Adipose tissue (tissue), 3 donors: ENCODE measurements around the gene MID1IP1. TPM values are rescaled to one million over a fixed set of nuclear protein-coding genes. Genes with fewer than 3 reads are reported as not detected.
A peak's percentile ranks its signal among the peaks of the same experiment; 100 is the strongest.

Source experiments
- H3K27ac ChIP-seq: one replicate; pipeline ENCODE4 v1.5.1; 2013; ENCODE audit warnings: low read depth, low read length
- WGBS, 3 donors: extraction: QIAGEN DNeasy Blood & Tissue Kit; methylation state at CpG; one replicate each; pipeline ENCODE4 v1.1.7; 2013; 5-methylcytosine and 5-hydroxymethylcytosine counted together
- polyA plus RNA-seq, 3 donors: library from polyadenylated mRNA; stranded (reverse); fragments of 200-250 nt; gene quantifications; one replicate each; pipeline ENCODE4 v1.2.3, GENCODE V29; 2013
- donor health status: healthy with polysubstance abuse.
- donor health status: Bipolar disorder and iron deficiency.
- donor health status: healthy.

MID1IP1 gene, protein sequence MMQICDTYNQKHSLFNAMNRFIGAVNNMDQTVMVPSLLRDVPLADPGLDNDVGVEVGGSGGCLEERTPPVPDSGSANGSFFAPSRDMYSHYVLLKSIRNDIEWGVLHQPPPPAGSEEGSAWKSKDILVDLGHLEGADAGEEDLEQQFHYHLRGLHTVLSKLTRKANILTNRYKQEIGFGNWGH
- 100 to 1,000 TPM in 1 of 3 donors, 10 to 100 TPM in 2; 63.9 to 152 (median 93.4) TPM for polyA plus RNA-seq

DNA sequence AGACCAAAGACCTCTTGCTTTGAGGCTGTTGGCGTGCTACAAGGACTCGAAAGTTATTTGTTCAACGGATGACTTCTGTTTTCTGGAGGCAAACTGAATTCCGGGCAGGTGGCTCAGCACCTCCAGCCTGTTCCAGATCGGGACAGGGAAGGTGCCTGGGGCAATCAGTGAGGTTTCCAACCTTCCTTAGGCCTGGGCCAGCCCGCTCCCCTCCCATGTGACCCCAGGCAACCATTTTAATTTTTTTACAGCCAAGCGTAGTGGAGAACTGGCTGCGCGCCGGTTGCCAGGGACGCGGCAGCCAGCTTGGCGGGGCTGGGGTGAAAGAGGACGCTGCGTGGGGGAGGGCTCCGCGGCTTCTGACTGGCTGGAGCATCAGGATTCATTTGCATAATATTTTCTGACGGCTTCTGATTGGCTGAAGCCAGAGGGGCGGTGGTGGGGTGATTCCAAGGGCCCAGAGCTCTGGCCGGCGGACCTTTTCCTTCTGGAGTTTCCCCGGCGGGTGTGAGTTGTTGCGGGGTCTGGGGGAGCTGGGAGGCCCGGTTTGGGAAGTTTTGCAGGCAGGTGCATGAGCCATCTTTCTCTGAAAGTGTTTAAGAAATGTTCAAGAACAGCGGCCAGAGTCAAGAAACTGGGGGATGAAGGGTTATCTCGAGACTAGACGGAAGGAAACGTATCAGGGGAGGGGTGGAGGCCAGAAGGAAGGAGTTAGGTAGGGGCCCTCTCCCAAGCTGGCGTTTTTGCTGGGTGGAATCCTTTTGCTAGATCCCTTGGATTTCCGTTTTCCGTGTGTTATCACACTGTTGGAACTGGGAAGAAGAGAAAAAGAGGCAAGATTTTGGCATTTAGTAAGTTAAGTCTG lies at the start of gene MID1IP1:
TSS of gene MID1IP1 (plus strand) at position 479 of the 865 bp plus-strand sequence. CDS start 3,488 bp downstream, outside the sequence.
- WGBS, 3 donors, result 1 to 26% (median 7%) methylated on average over 26 to 32 of the region's 32 CpGs
- no peak within 1 kb of the TSS for H3K27ac ChIP-seq

DNA sequence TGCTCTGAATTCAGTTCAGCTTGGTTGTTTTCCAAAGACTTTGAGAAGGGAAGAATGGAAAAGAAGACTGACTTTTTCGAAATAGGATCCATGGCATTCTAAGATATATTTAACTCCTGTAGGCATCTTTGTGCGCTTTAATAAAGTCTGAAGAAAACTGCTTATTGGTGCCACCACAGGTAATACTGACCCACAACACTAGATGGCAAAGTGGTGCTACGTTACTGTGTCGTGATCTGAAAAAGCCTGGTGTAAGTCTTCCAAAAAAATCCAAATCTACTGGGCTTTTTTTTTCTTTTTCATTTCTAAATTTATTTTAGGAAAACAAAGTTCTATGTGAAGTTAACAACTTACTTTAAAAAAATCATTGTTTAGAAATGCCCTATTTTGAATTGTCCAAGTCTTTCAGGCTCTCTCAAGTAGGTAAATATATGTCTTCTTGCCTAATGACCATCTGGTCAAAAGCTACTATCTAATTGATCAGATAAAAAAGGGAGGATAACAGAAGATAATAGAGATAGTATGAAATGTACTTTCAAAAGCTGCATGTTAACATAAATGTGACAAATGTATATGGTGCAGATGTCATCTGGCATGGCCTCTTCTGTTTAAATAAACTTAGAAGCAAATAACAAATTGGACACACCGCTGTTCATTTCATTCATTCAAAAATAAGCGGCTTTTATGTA lies 47.0 kb upstream of the MID1IP1 start:
- 21 to 37% (median 31%) methylated on average over 6 of the region's 6 CpGs for WGBS, 3 donors
- no peak overlapping the region for H3K27ac ChIP-seq

DNA sequence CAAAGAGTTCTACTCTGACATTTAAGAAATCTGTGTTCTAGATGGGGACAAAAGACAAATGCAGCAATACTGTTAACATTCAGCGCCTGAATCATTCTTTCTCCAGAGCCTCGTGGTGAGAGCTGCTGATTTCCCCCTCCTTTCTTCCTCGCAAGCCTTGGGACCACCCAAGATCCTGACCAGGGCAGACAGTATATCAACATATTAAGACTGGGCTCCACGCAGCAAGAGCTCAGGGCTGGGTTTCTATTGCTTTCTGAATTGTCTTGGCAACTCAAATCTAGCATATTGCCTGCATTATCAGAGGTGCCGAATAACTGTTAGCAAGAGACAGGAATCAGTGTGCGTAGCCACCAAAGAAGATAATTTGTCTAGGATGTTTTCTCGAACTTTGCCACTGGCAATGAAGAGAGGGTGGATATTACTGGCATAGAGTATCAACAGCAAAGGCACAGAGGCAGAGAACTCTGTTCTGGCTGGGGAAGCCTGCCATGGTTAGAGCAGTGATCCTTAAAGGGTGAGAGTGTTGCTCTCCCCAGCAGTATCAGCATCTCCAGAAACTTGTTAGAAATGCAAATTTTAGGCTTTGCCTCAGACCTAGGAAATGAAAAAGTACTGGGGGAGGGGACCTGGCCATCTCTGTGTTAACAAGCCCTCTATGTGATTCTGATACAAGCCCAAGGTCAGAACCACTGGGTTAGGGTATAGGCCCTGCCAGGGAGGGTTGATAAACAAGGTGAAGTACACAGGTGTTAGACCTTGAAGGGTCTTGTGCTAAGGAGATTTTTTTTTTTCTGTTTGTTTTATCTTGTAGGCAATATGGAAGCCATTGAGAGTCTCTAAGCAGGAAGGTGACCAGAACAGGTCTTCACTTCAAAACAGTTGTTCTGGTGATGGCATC lies 46.2 kb upstream of the MID1IP1 start:
- WGBS, 3 donors, result 59 to 82% (median 65%) methylated on average over 7 of the region's 7 CpGs
- no peak overlapping the region for H3K27ac ChIP-seq

DNA sequence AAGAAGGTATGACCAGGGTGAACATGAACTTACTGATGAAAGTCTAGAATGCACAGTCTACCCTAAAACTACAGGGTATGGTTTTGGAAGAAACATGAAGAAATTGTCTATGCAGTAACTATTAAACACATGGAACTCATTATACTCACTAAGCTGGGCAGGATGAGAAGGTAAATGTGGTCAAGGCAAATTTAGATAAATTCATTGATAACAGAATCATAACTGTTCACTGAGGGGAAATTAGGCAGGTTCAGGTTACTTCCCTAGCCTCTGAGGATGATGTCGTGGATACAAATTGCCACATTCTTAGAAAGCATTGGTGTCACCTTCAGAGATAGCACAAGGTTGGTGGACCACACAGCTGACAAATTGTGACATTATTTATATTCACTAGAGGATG lies 40.4 kb upstream of the MID1IP1 start:
- 46 to 91% (median 78%) methylated on average over 1 of the region's 1 CpG for WGBS, 3 donors
- no peak overlapping the region for H3K27ac ChIP-seq

DNA sequence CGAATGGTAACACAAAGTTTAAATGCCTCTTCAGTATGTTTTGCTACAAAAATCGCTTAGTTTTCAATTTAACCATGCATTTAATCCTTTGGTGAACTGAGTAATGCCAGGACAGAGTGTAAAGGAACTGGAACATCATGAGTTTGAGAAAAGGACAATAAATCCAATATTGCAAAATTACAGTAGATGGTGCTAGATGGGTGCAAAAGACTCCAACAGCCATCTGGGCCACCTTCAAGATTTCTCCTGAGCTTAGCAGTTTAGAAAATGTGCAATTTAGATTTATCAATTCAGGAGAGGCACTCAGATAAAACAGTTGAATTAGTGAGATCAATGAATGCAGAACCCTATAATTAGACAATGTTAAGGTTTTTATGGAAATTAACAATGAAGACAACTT lies 33.2 kb upstream of the MID1IP1 start:
- 43 to 64% (median 51%) methylated on average over 2 of the region's 2 CpGs for WGBS, 3 donors

DNA sequence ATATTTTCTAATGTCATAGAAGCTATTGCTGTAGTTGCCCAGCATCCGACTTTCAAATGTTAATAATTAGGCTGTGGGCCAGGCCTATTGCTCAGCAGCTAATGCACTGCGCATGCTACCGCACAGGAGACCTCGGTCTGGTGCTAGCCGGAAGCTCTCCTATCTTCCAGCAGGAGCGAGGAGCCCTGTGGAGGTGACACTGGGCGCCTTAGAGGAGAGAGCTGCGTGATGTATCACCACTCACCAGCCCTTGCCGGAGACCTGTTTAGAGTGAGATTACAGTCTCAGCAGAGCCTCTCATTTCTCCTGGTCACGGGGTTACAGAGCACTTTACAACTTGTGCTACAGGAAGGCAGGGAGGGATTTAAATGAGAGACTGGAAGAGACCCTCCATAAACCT lies 31.1 kb upstream of the MID1IP1 start:
- H3K27ac ChIP-seq, result no peak overlapping the region
- 86 to 95% (median 93%) methylated on average over 10 of the region's 10 CpGs for WGBS, 3 donors

More for the DNA sequence above, 33.2 kb upstream of the MID1IP1 start:
- no peak overlapping the region for H3K27ac ChIP-seq

DNA sequence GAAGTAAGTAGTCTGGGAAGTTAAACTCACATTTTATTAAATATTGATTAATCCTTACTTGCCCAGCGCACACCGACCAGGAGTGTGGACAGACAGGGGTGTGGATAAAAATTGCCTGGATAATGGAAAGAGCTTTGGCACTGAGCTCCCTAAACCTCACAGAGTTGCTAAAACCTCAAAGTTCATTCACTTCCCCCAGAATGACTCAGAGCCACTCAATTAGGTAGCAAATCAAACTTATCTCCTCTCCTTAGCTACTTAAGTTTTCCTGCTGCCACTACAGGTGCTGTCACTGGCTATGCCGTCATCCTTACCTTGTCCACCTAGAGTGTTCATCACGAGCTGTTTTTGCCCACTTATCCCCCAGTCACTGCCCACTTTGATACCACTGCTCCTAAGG lies 27.0 kb upstream of the MID1IP1 start:
- no peak overlapping the region for H3K27ac ChIP-seq
- 66 to 70% (median 70%) methylated on average over 4 of the region's 4 CpGs for WGBS, 3 donors

DNA sequence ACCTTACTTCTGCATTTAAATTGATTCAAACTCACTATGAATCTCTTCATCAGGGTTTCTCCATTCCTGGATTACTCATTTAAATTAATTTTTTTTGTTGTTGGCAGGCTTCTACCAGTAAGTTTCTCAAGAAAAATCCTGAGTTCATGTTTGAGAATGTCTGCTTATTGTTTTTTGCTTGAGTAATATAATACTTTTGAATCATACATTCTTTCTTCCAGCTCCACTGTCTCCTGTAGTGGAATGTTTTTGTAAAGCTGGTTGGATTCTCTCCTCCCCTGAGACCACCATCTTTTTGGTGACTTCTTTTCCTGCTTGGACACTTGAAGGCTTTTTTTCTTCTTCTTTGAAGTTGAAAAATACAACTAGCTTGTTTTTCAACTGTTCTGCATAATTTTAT lies 4.3 kb upstream of the MID1IP1 start:
- no peak overlapping the region for H3K27ac ChIP-seq

DNA sequence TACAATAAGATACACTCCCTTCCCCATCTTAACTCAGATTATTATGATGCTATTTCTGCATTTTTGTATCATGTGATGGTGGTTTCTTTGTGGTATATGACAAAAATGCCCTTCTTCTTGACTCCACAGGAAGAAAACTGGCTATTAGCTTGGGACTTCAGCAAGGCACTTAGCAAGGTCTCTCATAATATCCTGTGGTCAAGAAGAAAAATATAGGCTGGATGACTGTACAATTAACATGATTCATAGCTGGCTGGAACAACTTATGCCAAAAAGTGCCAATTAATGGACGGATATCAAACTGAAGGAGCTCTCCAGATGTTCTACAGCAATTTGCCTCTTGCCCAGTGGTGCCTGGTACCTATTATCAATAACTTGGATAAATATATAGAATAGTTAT lies 2.3 kb upstream of the MID1IP1 start:
- no peak overlapping the region for H3K27ac ChIP-seq
- 68 to 95% (median 86%) methylated on average over 1 of the region's 1 CpG for WGBS, 3 donors

DNA sequence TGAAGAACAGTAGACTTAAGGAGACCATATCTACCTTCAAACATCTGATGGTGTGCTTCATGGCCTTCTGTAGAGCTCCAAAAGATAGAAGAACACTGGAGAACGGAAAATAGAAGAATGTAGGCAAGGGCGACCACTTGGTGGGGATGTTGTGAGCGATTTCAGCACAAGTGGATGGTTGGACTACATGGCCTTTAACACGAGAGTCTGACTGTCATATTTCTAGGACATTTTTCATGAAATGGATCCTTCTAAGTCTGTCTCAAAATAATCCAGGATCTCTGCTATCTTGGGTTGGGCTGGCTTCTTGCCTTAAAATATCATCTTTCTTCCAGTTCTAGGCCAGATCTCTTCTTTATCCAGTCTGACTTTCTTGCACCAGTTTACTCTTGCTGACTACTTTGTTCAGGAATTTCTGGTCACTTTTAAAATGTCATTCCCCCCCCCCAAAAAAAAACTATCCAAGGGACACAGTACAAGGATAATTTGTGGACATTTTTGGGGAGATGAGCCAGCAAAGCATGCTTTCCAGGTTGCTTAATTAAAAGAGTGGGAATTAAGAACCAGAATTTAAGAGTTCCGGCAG lies 1.2 kb upstream of the MID1IP1 start:
- WGBS, 3 donors, result 63 to 71% (median 66%) methylated on average over 5 of the region's 5 CpGs
- no peak overlapping the region for H3K27ac ChIP-seq

DNA sequence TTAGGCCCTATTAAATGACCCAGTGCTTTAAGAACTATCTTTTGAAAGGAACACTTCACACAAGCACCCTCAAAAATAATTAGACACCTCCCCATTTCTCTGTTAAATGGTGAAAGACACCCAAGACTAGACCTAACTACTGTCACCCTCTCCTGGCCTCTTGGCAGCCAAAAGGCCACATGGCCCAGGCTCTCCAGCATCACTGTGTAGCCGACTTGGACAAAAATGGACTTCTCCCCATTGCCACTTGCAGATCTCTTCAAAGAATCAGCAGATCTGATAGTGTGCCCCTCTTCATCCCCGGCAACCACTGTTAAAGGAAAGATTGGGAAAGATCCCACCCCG lies 2.0 kb downstream of the MID1IP1 start:
- 6 to 46% (median 27%) methylated on average over 3 of the region's 3 CpGs for WGBS, 3 donors
- no peak overlapping the region for H3K27ac ChIP-seq

DNA sequence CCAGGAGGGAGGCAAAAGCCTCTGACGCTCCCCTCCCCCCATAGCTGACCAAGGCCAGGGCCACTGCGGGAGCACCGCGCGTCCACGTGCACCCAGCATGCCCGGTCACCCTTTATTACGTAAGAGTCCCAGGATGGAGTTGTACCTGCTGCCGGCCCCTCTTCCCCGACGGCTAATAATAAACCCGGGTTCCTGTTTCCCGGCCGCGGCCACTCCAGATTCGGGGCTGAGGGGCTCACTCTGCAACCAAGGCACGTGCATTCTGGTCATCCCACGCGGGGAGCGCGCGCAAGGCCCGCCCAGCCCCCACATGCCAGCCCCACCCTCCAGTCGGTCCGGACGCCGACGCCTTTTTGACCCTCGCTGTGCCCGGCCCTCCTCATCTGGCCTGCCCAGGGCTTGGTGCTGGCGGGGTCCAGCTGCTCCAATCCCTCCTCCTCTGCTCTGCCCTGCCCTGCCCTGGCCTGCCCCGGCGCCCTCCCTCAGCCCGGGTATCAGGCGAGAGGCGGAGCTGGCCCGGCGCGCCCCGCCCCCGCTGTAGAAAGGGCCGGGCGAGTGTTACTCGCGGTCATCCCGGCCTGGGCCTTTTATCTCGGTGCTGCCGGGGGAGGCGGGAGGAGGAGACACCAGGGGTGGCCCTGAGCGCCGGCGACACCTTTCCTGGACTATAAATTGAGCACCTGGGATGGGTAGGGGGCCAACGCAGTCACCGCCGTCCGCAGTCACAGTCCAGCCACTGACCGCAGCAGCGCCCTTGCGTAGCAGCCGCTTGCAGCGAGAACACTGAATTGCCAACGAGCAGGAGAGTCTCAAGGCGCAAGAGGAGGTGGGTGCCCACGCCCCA lies 2.6 kb downstream of the MID1IP1 start:
- peak overlapping the region; percentile 72 for H3K27ac ChIP-seq
- 0 to 29% (median 1%) methylated on average over 43 to 64 of the region's 64 CpGs for WGBS, 3 donors

DNA sequence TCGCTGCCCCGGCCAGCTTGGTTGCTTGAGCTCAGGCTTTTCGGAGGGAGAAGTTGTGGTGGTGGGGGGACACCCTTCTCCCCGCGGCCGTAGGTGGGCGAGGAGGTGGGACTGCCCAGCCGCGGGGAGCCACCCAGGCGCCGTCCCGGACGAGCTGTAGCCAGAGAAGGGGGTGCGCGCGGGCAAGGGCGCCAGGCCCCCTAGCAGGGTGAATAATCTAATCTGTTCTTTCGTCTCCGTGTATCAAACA lies 3.1 kb downstream of the MID1IP1 start:
- 0 to 24% (median 0%) methylated on average over 3 to 19 of the region's 19 CpGs for WGBS, 3 donors
- peak overlapping the region; percentile 72 for H3K27ac ChIP-seq

DNA sequence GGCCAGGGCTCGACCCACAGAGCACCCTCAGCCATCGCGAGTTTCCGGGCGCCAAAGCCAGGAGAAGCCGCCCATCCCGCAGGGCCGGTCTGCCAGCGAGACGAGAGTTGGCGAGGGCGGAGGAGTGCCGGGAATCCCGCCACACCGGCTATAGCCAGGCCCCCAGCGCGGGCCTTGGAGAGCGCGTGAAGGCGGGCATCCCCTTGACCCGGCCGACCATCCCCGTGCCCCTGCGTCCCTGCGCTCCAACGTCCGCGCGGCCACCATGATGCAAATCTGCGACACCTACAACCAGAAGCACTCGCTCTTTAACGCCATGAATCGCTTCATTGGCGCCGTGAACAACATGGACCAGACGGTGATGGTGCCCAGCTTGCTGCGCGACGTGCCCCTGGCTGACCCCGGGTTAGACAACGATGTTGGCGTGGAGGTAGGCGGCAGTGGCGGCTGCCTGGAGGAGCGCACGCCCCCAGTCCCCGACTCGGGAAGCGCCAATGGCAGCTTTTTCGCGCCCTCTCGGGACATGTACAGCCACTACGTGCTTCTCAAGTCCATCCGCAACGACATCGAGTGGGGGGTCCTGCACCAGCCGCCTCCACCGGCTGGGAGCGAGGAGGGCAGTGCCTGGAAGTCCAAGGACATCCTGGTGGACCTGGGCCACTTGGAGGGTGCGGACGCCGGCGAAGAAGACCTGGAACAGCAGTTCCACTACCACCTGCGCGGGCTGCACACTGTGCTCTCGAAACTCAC lies 3.6 kb downstream of the MID1IP1 start:
- WGBS, 3 donors, result 0 to 31% (median 3%) methylated on average over 35 to 66 of the region's 66 CpGs
- peak overlapping the region; percentile 75 for H3K27ac ChIP-seq

DNA sequence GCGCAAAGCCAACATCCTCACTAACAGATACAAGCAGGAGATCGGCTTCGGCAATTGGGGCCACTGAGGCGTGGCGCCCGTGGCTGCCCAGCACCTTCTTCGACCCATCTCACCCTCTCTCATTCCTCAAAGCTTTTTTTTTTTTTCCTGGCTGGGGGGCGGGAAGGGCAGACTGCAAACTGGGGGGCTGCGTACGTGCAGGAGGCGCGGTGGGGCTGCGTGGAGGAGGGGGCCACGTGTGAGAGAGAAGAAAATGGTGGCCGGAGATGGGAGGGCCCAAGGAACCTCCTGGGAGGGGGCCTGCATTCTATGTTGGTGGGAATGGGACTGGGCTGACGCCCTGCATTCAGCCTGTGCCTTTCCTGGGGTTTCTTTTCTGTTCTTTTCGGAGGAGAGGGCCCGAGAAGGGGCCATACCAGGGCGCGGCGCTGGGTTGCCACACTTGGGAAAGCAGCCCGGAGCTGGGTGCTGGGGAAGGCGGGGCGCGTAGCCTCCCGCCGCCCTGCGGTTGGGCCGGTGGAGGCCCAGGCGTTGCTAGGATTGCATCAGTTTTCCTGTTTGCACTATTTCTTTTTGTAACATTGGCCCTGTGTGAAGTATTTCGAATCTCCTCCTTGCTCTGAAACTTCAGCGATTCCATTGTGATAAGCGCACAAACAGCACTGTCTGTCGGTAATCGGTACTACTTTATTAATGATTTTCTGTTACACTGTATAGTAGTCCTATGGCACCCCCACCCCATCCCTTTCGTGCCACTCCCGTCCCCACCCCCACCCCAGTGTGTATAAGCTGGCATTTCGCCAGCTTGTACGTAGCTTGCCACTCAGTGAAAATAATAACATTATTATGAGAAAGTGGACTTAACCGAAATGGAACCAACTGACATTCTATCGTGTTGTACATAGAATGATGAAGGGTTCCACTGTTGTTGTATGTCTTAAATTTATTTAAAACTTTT lies 4.5 kb downstream of the MID1IP1 start:
- 1 to 29% (median 6%) methylated on average over 22 to 41 of the region's 41 CpGs for WGBS, 3 donors

More for the DNA sequence above, 4.5 kb downstream of the MID1IP1 start:
- H3K27ac ChIP-seq, result peak overlapping the region; percentile 75
